Left lung (tissue), 10 donors: ENCODE measurements around the gene AUTS2. TPM values are rescaled to one million over a fixed set of nuclear protein-coding genes. Genes with fewer than 3 reads are reported as not detected.
A peak's percentile ranks its signal among the peaks of the same experiment; 100 is the strongest.

Source experiments
- ATAC-seq: fragments of 200-7000 bp; cut with Tn5 transposase; one replicate; pipeline ENCODE4 v1.9.1; 2020; ENCODE audit warnings: moderate library complexity
- DNase-seq, 4 donors: peaks; one replicate each; pipeline ENCODE4 v3.0.0-alpha.2; 2013 to 2020
- H3K27ac ChIP-seq, 2 donors: fragments of 200-600 bp; sonication (generic) in 1 of 2; one replicate each; pipeline versions ENCODE4 v1.5.0 to v1.8.0; 2020 to 2021
- H3K27me3 ChIP-seq, 2 donors: fragments of 200-600 bp; sonication (generic) in 1 of 2; one replicate each; pipeline versions ENCODE4 v1.5.0 to v1.8.0; 2020 to 2021
- H3K36me3 ChIP-seq, 2 donors: fragments of 200-600 bp; sonication (generic) in 1 of 2; one replicate each; pipeline versions ENCODE4 v1.5.0 to v1.8.0; 2020 to 2021
- H3K4me1 ChIP-seq, 2 donors: fragments of 200-600 bp; one replicate each; pipeline ENCODE4 v1.8.0; 2021
- H3K4me3 ChIP-seq, 2 donors: fragments of 200-600 bp; sonication (generic) in 1 of 2; one replicate each; pipeline versions ENCODE4 v1.5.0 to v1.8.0; 2020 to 2021; ENCODE audit warnings: mild to moderate bottlenecking in 1 of 2
- H3K9me3 ChIP-seq, 2 donors: fragments of 200-600 bp; sonication (generic) in 1 of 2; one replicate each; pipeline versions ENCODE4 v1.5.0 to v1.8.0; 2020 to 2021
- intact Hi-C, 2 donors: fragments of 100-400 bp; cut with DNase I; formaldehyde crosslinking; loops; one replicate each; pipeline versions ENCODE4 v1.11.2 to v1.14.2; 2022
- polyA plus RNA-seq, 6 donors: library from polyadenylated mRNA; unstranded; fragments of 120-200 nt; gene quantifications; one replicate each; pipeline ENCODE4 v1.2.1, GENCODE V29; 2013; ENCODE audit not compliant: insufficient read length in 6 of 6
- total RNA-seq, 2 donors: library from RNA; stranded (reverse); fragmentation: NEBNext Ultra II Directional; extraction: Animal tissue kit (Norgen Biotek cat#: 25700); gene quantifications; one replicate each; pipeline ENCODE4 v1.2.1, GENCODE V29; 2021
- TF ChIP-seq, protein P1 (sequence below), 2 donors: fragments of 200-600 bp; sonication (generic) in 1 of 2; IDR thresholded peaks; one replicate each; pipeline versions ENCODE4 v1.5.0 to v1.8.0; 2021; ENCODE audit warnings: antibody characterized with exemption in 2 of 2
- donor health status: DM: no; HTN: yes; CAD: no.
- donor health status: DM: no; HTN: no; CAD: no.

Gene AUTS2
- total and polyA plus RNA-seq, 8 donors: 40.4 to 119 (median 103) TPM

DNA sequence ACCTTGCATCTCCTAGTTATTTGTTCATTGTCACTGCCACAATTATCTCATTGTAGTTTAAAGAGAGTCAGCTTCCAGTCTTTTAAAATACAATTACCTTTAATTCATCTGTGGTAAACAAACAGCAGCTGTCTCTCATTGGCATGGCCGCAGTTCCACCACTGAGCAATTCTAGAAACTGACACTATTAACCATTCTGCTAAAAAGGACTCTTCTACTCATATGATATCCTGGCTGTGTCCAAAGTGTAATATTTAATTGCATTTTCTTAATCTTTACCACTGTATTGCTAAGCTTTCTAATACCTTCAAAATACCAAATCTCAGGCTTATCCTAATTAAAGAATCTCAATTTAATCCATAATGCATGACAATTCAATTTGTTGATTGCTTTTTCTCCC, 639.0 kb downstream of the AUTS2 start:
- intact Hi-C loops: no loop called here
- H3K4me1 ChIP-seq: no peaks in the 10 kb centered on the region
- TF ChIP-seq, protein P1, sequence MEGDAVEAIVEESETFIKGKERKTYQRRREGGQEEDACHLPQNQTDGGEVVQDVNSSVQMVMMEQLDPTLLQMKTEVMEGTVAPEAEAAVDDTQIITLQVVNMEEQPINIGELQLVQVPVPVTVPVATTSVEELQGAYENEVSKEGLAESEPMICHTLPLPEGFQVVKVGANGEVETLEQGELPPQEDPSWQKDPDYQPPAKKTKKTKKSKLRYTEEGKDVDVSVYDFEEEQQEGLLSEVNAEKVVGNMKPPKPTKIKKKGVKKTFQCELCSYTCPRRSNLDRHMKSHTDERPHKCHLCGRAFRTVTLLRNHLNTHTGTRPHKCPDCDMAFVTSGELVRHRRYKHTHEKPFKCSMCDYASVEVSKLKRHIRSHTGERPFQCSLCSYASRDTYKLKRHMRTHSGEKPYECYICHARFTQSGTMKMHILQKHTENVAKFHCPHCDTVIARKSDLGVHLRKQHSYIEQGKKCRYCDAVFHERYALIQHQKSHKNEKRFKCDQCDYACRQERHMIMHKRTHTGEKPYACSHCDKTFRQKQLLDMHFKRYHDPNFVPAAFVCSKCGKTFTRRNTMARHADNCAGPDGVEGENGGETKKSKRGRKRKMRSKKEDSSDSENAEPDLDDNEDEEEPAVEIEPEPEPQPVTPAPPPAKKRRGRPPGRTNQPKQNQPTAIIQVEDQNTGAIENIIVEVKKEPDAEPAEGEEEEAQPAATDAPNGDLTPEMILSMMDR (IDR thresholded peaks at IDR 0.05): no peak
- H3K9me3 ChIP-seq: no peaks in the 10 kb centered on the region
- no peak overlapping the region for H3K27ac ChIP-seq
- no peaks in the 10 kb centered on the region for H3K27me3 ChIP-seq
- H3K4me3 ChIP-seq: no peak overlapping the region
- DNase-seq (no peak), ATAC-seq (no peak)
- no peaks in the 10 kb centered on the region for H3K36me3 ChIP-seq

DNA sequence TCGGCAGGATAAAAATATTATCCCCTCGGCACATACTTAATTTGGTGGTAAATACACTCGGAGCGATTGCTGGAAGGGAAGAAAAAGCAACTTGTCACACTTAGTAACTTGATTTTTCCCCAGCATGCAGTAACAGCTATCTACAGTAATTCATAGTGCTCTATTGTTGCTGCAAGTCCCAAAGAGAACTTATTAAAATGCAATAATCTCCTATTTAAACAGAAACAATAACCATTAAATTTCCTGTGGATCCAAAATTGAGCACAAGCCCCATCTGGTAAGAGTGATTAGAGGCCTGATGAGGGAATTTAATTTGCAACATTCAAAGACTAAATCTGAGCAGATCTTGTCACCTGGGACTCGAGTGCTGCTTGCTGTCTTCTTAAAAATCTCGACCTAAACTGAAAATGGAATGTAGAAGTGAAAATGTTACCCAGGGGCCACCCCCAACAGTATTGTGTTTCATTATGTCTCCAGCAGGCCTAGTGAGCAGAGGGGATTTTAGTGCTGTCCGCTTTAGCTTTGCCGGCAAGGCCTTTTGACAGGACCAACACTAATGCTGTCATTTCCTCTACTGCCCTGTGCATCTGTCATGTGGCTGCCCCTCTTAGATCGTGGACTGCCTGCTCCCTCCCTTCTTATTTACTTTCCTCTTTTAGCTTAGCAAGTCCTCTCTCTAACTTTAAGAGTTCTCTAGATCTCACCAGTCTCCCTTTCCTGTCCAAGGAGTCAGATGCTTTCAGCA, 639.7 kb downstream of the AUTS2 start:
- no peaks in the 10 kb centered on the region for H3K27me3 ChIP-seq
- H3K36me3 ChIP-seq: no peaks in the 10 kb centered on the region
- TF ChIP-seq, protein P1 (IDR thresholded peaks at IDR 0.05): no peak
- H3K4me3 ChIP-seq: no peak overlapping the region
- H3K27ac ChIP-seq: no peak overlapping the region
- DNase-seq (peak in 2 of 4 donors; percentile 9 to 37), ATAC-seq (peak; percentile 95)
- no peaks in the 10 kb centered on the region for H3K4me1 ChIP-seq
- intact Hi-C loops: no loop called here
- no peaks in the 10 kb centered on the region for H3K9me3 ChIP-seq

DNA sequence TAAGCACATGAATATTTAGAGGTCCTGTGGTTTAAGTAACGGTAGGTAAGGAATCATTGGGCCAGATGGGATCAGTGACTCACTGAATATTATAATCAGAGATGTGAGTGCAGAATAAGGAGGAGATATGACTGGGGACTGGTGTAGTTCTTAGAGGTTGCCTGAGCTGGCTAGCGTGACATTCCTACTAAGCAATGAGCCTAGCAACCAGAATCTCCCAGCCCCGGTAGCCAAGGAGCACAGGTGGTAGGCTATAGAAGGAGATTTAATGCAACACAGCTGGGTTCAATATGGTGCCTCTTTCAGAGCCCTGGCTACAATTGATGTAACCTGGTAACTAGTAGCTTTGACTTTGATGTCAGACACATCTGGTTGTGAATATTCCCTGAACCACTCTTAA, 641.6 kb downstream of the AUTS2 start:
- TF ChIP-seq, protein P1 (IDR thresholded peaks at IDR 0.05): no peak
- ATAC-seq: no peak
- H3K36me3 ChIP-seq: no peaks in the 10 kb centered on the region
- H3K4me1 ChIP-seq: no peaks in the 10 kb centered on the region
- H3K9me3 ChIP-seq: no peaks in the 10 kb centered on the region
- no peak overlapping the region for H3K4me3 ChIP-seq
- intact Hi-C loops: no loop called here
- H3K27me3 ChIP-seq: no peaks in the 10 kb centered on the region
- no peak overlapping the region for H3K27ac ChIP-seq
- no peak for DNase-seq

DNA sequence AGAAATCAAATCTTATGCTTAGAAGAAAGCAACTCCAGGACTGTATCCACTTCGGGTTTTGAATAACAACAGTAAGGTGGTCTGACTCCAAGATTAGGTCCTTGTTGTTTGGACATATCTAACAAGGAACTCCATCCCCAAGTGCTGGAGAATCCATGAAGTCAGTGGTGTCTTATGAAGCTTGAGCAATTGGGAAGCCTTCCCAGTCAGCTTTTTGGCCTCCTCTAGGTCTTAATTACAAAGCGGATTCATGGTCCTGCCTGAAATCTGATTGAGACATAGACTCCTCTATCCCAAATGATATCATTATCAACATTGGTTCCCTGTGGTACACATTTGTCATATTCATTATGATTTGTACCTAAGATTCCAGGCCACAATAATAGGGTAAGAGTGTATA, 642.6 kb downstream of the AUTS2 start:
- intact Hi-C loops: no loop called here
- TF ChIP-seq, protein P1 (IDR thresholded peaks at IDR 0.05): no peak
- no peaks in the 10 kb centered on the region for H3K36me3 ChIP-seq
- H3K4me1 ChIP-seq: no peaks in the 10 kb centered on the region
- H3K4me3 ChIP-seq: no peak overlapping the region
- no peak overlapping the region for H3K27ac ChIP-seq
- no peak for DNase-seq
- ATAC-seq: no peak
- no peaks in the 10 kb centered on the region for H3K9me3 ChIP-seq
- H3K27me3 ChIP-seq: no peaks in the 10 kb centered on the region

DNA sequence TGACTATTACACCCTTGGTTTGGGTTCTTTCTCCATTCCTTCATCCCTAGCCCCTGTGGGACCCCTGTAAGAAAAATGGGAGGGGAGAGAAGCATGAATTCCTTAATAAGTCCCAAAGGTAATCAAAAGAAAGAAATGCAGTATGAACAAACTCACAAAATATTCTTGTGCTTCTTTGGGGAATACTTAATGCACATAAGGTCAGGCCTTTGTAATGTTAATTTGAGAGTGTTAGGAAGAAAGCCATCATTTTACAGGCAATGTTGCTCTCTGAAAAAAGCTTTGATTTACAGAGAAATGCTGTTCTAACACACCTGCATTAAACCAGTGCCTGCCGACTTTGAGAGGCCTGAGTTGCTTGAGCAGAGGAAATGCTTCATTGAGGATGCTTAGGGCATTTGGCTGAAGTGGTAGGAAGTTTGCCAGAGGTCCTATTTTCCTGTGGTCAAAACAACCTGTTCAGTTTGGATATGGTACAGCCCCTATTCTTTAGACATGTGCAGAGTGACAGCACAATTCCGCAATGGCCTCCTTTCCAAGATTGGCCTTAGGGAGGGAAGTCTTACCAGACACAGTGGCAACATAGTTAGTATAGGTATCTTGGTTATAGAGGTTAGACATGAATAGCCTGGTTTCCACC, 643.4 kb downstream of the AUTS2 start:
- no peak overlapping the region for H3K4me3 ChIP-seq
- no peaks in the 10 kb centered on the region for H3K9me3 ChIP-seq
- intact Hi-C loops: no loop called here
- DNase-seq (no peak), ATAC-seq (no peak)
- H3K36me3 ChIP-seq: no peaks in the 10 kb centered on the region
- H3K4me1 ChIP-seq: no peaks in the 10 kb centered on the region
- H3K27me3 ChIP-seq: no peaks in the 10 kb centered on the region
- TF ChIP-seq, protein P1 (IDR thresholded peaks at IDR 0.05): no peak
- no peak overlapping the region for H3K27ac ChIP-seq
